Lower leg skin (tissue), 3 donors: Measurements from ENCODE around the gene CD59.

Experiments
- CTCF ChIP-seq, 3 donors: fragments of 450-650 bp; IDR thresholded peaks; one replicate each; pipeline ENCODE4 v1.5.1; 2016; ENCODE audit warnings: antibody characterized with exemption in 3 of 3, mild to moderate bottlenecking in 3 of 3, moderate library complexity in 2 of 3
- POLR2A ChIP-seq, 2 donors: fragments of 450-650 bp; IDR thresholded peaks; one replicate each; pipeline ENCODE4 v1.6.1; 2016 to 2017; ENCODE audit warnings: antibody characterized with exemption in 2 of 2, mild to moderate bottlenecking in 1 of 2, moderate library complexity in 1 of 2

- TF ChIP-seq CTCF (IDR thresholded peaks at IDR 0.05) (no peak), POLR2A (IDR thresholded peaks at IDR 0.05) (no peak)
Observed at GRCh38 chr11:33713856-33714398, 22.3 kb downstream of the CD59 start.
